Central memory CD8-positive, alpha-beta T cell (primary cell): ENCODE results near the gene ZNF343.
A peak's percentile ranks its signal among the peaks of the same experiment; 100 is the strongest.

Experiments
- ATAC-seq: fragments of 150-1000 bp; cut with Tn5 transposase; replicated peaks from 2 replicates; pipeline ENCODE4 v1.10.0; 2022; ENCODE audit warnings: mild to moderate bottlenecking, moderate FRiP score, moderate number of reproducible peaks; ENCODE audit not compliant: poor library complexity, severe bottlenecking; ENCODE audit errors: extremely low read depth
- DNase-seq, 2 donors: peaks; one replicate each; pipeline ENCODE4 v3.0.0; 2021; ENCODE audit warnings: low spot score in 2 of 2
- H3K27ac Mint-ChIP-seq: one replicate; pipeline ENCODE4 v1.8.0; 2022; ENCODE audit warnings: low read depth, mild to moderate bottlenecking, moderate library complexity, mixed read lengths
- H3K27me3 Mint-ChIP-seq: one replicate; pipeline ENCODE4 v1.8.0; 2022; ENCODE audit warnings: mixed read lengths
- H3K36me3 Mint-ChIP-seq: one replicate; pipeline ENCODE4 v1.8.0; 2022; ENCODE audit warnings: mild to moderate bottlenecking, moderate library complexity, mixed read lengths; ENCODE audit not compliant: insufficient read depth
- H3K4me1 Mint-ChIP-seq: one replicate; pipeline ENCODE4 v1.8.0; 2022; ENCODE audit warnings: mixed read lengths
- H3K4me3 Mint-ChIP-seq: one replicate; pipeline ENCODE4 v1.8.0; 2022; ENCODE audit warnings: mild to moderate bottlenecking, moderate library complexity, mixed read lengths
- H3K9me3 Mint-ChIP-seq: one replicate; pipeline ENCODE4 v1.8.0; 2022; ENCODE audit warnings: mixed read lengths

ZNF343 gene

GRCh38 chr20:2459981-2460751 lies 48.5 kb downstream of the ZNF343 start:
- peaks cover 74% of the 10 kb centered on the region for H3K36me3 Mint-ChIP-seq
- H3K27me3 Mint-ChIP-seq: no peaks in the 10 kb centered on the region
- H3K9me3 Mint-ChIP-seq: no peaks in the 10 kb centered on the region
- DNase-seq (no peak), ATAC-seq (no peak)
- no peaks in the 10 kb centered on the region for H3K4me1 Mint-ChIP-seq
- H3K27ac Mint-ChIP-seq: no peak overlapping the region
- no peak overlapping the region for H3K4me3 Mint-ChIP-seq

- Mint-ChIP-seq H3K4me1 (no peaks in the 10 kb centered on the region), H3K36me3 (peaks cover 62% of the 10 kb centered on the region), H3K27me3 (no peaks in the 10 kb centered on the region), H3K27ac (no peak overlapping the region), H3K9me3 (no peaks in the 10 kb centered on the region), H3K4me3 (no peak overlapping the region)
- ATAC-seq: no peak
- DNase-seq: no peak
These were observed 49.7 kb downstream of the ZNF343 start for GRCh38 chr20:2458919-2459499.

- no peak overlapping the region for H3K4me3 Mint-ChIP-seq
- peak overlapping the region; percentile 35 for H3K27ac Mint-ChIP-seq
- ATAC-seq (no peak), DNase-seq (no peak)
- peaks cover 32% of the 10 kb centered on the region for H3K36me3 Mint-ChIP-seq
- H3K4me1 Mint-ChIP-seq: peaks cover 3% of the 10 kb centered on the region
- H3K27me3 Mint-ChIP-seq: no peaks in the 10 kb centered on the region
- no peaks in the 10 kb centered on the region for H3K9me3 Mint-ChIP-seq
These were observed 52.8 kb downstream of the ZNF343 start for GRCh38 chr20:2455771-2456497.

- Mint-ChIP-seq H3K27ac (no peak overlapping the region), H3K4me3 (no peak overlapping the region), H3K4me1 (peaks cover 20% of the 10 kb centered on the region), H3K9me3 (no peaks in the 10 kb centered on the region), H3K36me3 (peaks cover 16% of the 10 kb centered on the region), H3K27me3 (no peaks in the 10 kb centered on the region)
- DNase-seq: no peak
- ATAC-seq: no peak
These were observed 54.9 kb downstream of the ZNF343 start for GRCh38 chr20:2453792-2454191.

- Mint-ChIP-seq H3K4me3 (no peak overlapping the region), H3K4me1 (peaks cover 20% of the 10 kb centered on the region)
- no peak for ATAC-seq
These were observed 56.6 kb downstream of the ZNF343 start for GRCh38 chr20:2451939-2452732.

GRCh38 chr20:2451422-2451821 lies 57.3 kb downstream of the ZNF343 start:
- Mint-ChIP-seq H3K27me3 (no peaks in the 10 kb centered on the region), H3K36me3 (peaks cover 2% of the 10 kb centered on the region), H3K9me3 (no peaks in the 10 kb centered on the region), H3K27ac (no peak overlapping the region), H3K4me3 (no peak overlapping the region), H3K4me1 (peaks cover 20% of the 10 kb centered on the region)
- ATAC-seq (no peak), DNase-seq (no peak)

More at GRCh38 chr20:2451939-2452732, 56.6 kb downstream of the ZNF343 start:
- Mint-ChIP-seq H3K36me3 (peaks cover 6% of the 10 kb centered on the region), H3K9me3 (no peaks in the 10 kb centered on the region), H3K27ac (no peak overlapping the region), H3K27me3 (no peaks in the 10 kb centered on the region)
- peak; percentile 37 to 47 for DNase-seq

GRCh38 chr20:2449386-2449785 lies 59.3 kb downstream of the ZNF343 start:
- no peak overlapping the region for H3K27ac Mint-ChIP-seq
- H3K27me3 Mint-ChIP-seq: no peaks in the 10 kb centered on the region
- DNase-seq (no peak), ATAC-seq (peak; percentile 52)
- H3K9me3 Mint-ChIP-seq: no peaks in the 10 kb centered on the region
- peaks cover 20% of the 10 kb centered on the region for H3K4me1 Mint-ChIP-seq
- H3K4me3 Mint-ChIP-seq: no peak overlapping the region
- H3K36me3 Mint-ChIP-seq: peaks cover 2% of the 10 kb centered on the region

- Mint-ChIP-seq H3K27me3 (no peaks in the 10 kb centered on the region), H3K4me1 (peaks cover 20% of the 10 kb centered on the region), H3K9me3 (no peaks in the 10 kb centered on the region), H3K27ac (no peak overlapping the region), H3K36me3 (peaks cover 2% of the 10 kb centered on the region), H3K4me3 (no peak overlapping the region)
- DNase-seq: no peak
- ATAC-seq: no peak
These were observed 61.9 kb downstream of the ZNF343 start for GRCh38 chr20:2446845-2447244.
